Right kidney (tissue), 1 donor: ENCODE measurements around the gene TPI1.

ENCODE experiments used
- DNase-seq: peaks from one replicate; pipeline ENCODE4 v3.0.0-alpha.2; 2016

The TPI1 gene

GRCh38 chr12:6919588-6919987, 52.3 kb downstream of the TPI1 start:
- DNase-seq: no peak
